ENCODE measurements around the gene GLS2. TPM values are rescaled to one million over a fixed set of nuclear protein-coding genes. Genes with fewer than 3 reads are reported as not detected.
A peak's percentile ranks its signal among the peaks of the same experiment; 100 is the strongest.
"Not testable (repeated sequence)": the region's sequence is repeated elsewhere in the genome, so short reads cannot be mapped to it uniquely, and the experiment has no call there.

The GLS2 gene
- total and polyA plus RNA-seq, 9 donors, result 0.87 to 4.4 (median 1.7) TPM

DNA sequence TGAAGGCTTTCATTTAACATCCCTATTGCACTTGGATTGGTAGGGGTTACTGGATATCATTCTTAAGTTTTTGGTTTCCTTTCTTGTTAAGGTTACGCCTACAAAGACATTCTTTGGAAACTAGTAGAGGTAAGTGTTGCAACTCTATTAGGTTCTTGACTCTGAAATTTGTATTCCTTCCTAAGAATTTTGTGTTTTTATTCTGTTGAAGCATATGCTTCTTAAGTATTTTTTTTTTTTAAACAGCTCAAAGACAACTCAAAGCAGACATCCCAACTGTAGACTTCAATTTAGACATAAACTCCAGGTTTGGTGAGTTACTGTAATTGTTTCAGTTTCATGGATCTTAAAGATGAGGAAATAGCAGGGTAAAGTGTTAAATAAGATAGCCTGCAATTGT, 32.5 kb upstream of the GLS2 start:
- Histone ChIP-seq H3K4me1 (ENCODE audit: insufficient read depth) (peaks cover 3% of the 10 kb centered on the region), H3K9me3 (no peaks in the 10 kb centered on the region), H3K27ac (peak overlapping the region; percentile 43 to 84), H3K4me3 (peak overlapping the region; percentile 4), H3K27me3 (no peaks in the 10 kb centered on the region), H3K36me3 (no peaks in the 10 kb centered on the region)
- DNase-seq, result no peak
- WGBS, 3 donors, result 8 to 11% (median 9%) methylated on average over 1 of the region's 1 CpG
- intact Hi-C loops (cut with DNase I), result loop anchor here in 1 of 4 donors (5.0 kb wide), 1 partner anchor 112 kb away; the partner anchor contains the start of gene BAZ2A
- TF ChIP-seq POLR2A (IDR thresholded peaks at IDR 0.05) (no peak), EP300 (IDR thresholded peaks at IDR 0.05) (no peak)
- TF ChIP-seq, protein P1, sequence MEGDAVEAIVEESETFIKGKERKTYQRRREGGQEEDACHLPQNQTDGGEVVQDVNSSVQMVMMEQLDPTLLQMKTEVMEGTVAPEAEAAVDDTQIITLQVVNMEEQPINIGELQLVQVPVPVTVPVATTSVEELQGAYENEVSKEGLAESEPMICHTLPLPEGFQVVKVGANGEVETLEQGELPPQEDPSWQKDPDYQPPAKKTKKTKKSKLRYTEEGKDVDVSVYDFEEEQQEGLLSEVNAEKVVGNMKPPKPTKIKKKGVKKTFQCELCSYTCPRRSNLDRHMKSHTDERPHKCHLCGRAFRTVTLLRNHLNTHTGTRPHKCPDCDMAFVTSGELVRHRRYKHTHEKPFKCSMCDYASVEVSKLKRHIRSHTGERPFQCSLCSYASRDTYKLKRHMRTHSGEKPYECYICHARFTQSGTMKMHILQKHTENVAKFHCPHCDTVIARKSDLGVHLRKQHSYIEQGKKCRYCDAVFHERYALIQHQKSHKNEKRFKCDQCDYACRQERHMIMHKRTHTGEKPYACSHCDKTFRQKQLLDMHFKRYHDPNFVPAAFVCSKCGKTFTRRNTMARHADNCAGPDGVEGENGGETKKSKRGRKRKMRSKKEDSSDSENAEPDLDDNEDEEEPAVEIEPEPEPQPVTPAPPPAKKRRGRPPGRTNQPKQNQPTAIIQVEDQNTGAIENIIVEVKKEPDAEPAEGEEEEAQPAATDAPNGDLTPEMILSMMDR (IDR thresholded peaks at IDR 0.05), result no peak

- TF ChIP-seq POLR2A (IDR thresholded peaks at IDR 0.05) (no peak), EP300 (IDR thresholded peaks at IDR 0.05) (no peak)
- TF ChIP-seq, protein P1 (IDR thresholded peaks at IDR 0.05), result no peak
- intact Hi-C loops (cut with DNase I), result loop anchor here in 1 of 4 donors (5.0 kb wide), 1 partner anchor 112 kb away; the partner anchor contains the start of gene BAZ2A
These were observed 32.1 kb upstream of the GLS2 start for GRCh38 chr12:56520048-56520447.

GRCh38 chr12:56518570-56518969, 30.6 kb upstream of the GLS2 start:
- TF ChIP-seq, protein P1 (IDR thresholded peaks at IDR 0.05), result no peak
- TF ChIP-seq EP300 (IDR thresholded peaks at IDR 0.05), result no peak
- TF ChIP-seq POLR2A (IDR thresholded peaks at IDR 0.05), result no peak
- Histone ChIP-seq H3K4me1 (ENCODE audit: insufficient read depth) (peaks cover 4% of the 10 kb centered on the region), H3K27me3 (no peaks in the 10 kb centered on the region), H3K4me3 (no peak overlapping the region), H3K9me3 (no peaks in the 10 kb centered on the region), H3K36me3 (no peaks in the 10 kb centered on the region), H3K27ac (no peak overlapping the region)
- intact Hi-C loops (cut with DNase I), result loop anchor here in 2 of 4 donors (5.0 kb wide), 2 partner anchors 54 to 114 kb away; partner anchors contain the start of gene BAZ2A (in 2 of the 2)
- 69 to 72% (median 70%) methylated on average over 2 of the region's 2 CpGs for WGBS, 3 donors
- DNase-seq, result no peak

More at GRCh38 chr12:56520048-56520447, 32.1 kb upstream of the GLS2 start:
- Histone ChIP-seq H3K9me3 (no peaks in the 10 kb centered on the region), H3K27ac (peak overlapping the region; percentile 29 to 43), H3K4me3 (no peak overlapping the region), H3K4me1 (ENCODE audit: insufficient read depth) (peaks cover 3% of the 10 kb centered on the region), H3K36me3 (no peaks in the 10 kb centered on the region), H3K27me3 (no peaks in the 10 kb centered on the region)
- 51 to 62% (median 56%) methylated on average over 3 of the region's 3 CpGs for WGBS, 3 donors
- no peak for DNase-seq

DNA sequence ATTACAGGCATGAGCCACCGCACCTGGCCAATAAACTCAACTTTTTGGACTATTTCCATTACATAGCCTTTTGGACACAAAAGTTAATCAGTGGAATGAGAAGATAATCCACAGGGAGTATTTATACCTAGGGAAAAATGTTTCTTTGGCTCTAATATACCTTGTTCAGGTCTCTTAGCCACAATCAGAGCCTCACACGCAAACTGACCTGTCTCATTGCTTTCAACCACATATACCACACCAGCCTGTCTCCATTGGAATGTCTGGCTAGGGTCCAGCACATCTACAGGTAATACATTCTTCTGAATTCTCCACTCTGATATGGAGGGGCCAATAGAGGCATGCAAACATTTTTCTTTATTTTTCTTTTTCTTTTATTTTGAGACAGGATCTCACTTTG, 29.9 kb upstream of the GLS2 start:
- peaks cover 4% of the 10 kb centered on the region for H3K4me1 ChIP-seq (ENCODE audit: insufficient read depth)
- no peak for TF ChIP-seq EP300 (IDR thresholded peaks at IDR 0.05)
- TF ChIP-seq, protein P1 (IDR thresholded peaks at IDR 0.05), result no peak
- TF ChIP-seq POLR2A (IDR thresholded peaks at IDR 0.05), result no peak
- no peak overlapping the region for H3K4me3 ChIP-seq
- no peak overlapping the region for H3K27ac ChIP-seq
- no peaks in the 10 kb centered on the region for H3K27me3 ChIP-seq
- WGBS, 3 donors, result 88 to 91% (median 89%) methylated on average over 2 of the region's 2 CpGs
- H3K36me3 ChIP-seq, result no peaks in the 10 kb centered on the region
- no peak for DNase-seq
- intact Hi-C loops (cut with DNase I), result loop anchor here in 3 of 4 donors (2.0 to 5.0 kb wide), 3 partner anchors 54 to 114 kb away; partner anchors contain the start of gene BAZ2A (in 2 of the 3)
- H3K9me3 ChIP-seq, result no peaks in the 10 kb centered on the region

- intact Hi-C loops (cut with DNase I), result loop anchor here in 2 of 4 donors (5.0 kb wide), 2 partner anchors 58 to 73 kb away; no protein-coding TSS in a partner anchor
- WGBS, 3 donors, result 38 to 46% (median 41%) methylated on average over 4 of the region's 4 CpGs
- H3K4me3 ChIP-seq, result not testable (repeated sequence)
These were observed 26.0 kb upstream of the GLS2 start for GRCh38 chr12:56514014-56514318.

More at GRCh38 chr12:56514014-56514318, 26.0 kb upstream of the GLS2 start:
- H3K4me1 ChIP-seq (ENCODE audit: insufficient read depth); DNase-seq; H3K27me3 ChIP-seq; H3K9me3 ChIP-seq; H3K27ac ChIP-seq; H3K36me3 ChIP-seq: not testable (repeated sequence)

All from ovary (tissue), 9 donors.